ENCODE measurements around the gene CCDC150.
A peak's percentile ranks its signal among the peaks of the same experiment; 100 is the strongest.

CCDC150 gene

GRCh38 chr2:196592911-196593881 is 46.3 kb upstream of the CCDC150 start, which contains the start of gene HECW2:
Gene HECW2, minus strand, starts transcription at chr2:196593554.
- no peak for TF ChIP-seq REST (IDR thresholded peaks at IDR 0.05; ENCODE audit: insufficient read depth in 1 of 2, low read depth in 2 of 2, low read length in 2 of 2)
- peak; percentile 69 for TF ChIP-seq FOXP2 (optimal IDR thresholded peaks at IDR 0.05; ENCODE audit: borderline replicate concordance, extremely low read depth, extremely low read length, insufficient read depth)

- TF ChIP-seq SIN3A (IDR thresholded peaks at IDR 0.05; ENCODE audit: borderline replicate concordance, insufficient read depth, low read length) (no peak), TAF1 (IDR thresholded peaks at IDR 0.05; ENCODE audit: borderline replicate concordance, insufficient read depth, low read length) (no peak)
Measured at GRCh38 chr2:196594158-196594557, 45.4 kb upstream of the CCDC150 start.

DNA sequence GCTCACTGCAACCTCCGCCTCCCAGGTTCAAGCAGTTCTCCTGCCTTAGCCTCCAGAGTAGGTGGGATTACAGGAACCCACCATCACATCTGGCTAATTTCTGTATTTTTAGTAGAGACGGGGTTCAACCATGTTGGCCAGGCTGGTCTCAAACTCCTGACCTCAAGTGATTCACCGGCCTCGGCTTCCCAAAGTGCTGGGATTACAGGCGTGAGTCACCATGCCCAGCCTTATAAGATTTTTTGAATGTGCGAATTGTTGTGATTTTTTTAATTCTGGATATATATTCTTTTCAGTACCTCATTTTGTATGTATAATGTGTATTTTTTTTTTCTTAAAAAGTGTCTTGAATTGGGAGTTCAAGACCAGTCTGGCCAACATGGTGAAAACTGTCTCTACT is 42.0 kb upstream of the CCDC150 start:
- TF ChIP-seq POLR2AphosphoS5 (IDR thresholded peaks at IDR 0.05; ENCODE audit: low read depth, low read length) (no peak), REST (IDR thresholded peaks at IDR 0.05; ENCODE audit: insufficient read depth in 1 of 2, low read depth in 2 of 2, low read length in 2 of 2) (no peak), FOXP2 (optimal IDR thresholded peaks at IDR 0.05; ENCODE audit: borderline replicate concordance, extremely low read depth, extremely low read length, insufficient read depth) (no peak), SIN3A (IDR thresholded peaks at IDR 0.05; ENCODE audit: borderline replicate concordance, insufficient read depth, low read length) (no peak), TAF1 (IDR thresholded peaks at IDR 0.05; ENCODE audit: borderline replicate concordance, insufficient read depth, low read length) (no peak)

DNA sequence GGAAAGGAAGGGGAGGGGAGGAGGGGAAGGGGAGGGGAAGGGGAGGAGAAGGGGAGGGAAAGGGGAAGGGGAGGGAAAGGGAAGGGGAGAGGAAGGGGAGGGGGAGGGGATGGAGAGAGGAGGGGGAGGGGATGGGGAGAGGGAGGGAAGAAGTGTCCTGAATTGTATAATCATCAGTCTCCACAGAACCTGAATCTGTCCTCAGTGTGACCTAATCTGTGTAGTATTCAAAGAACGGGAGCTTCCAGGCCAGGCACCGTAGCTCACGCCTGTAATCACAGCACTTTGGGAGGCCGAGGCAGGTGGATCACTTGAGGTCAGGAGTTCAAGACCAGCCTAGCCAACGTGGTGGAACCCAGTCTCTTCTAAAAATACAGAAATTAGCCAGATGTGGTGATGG is 41.1 kb upstream of the CCDC150 start:
- TF ChIP-seq FOXP2 (optimal IDR thresholded peaks at IDR 0.05; ENCODE audit: borderline replicate concordance, extremely low read depth, extremely low read length, insufficient read depth) (no peak), REST (IDR thresholded peaks at IDR 0.05; ENCODE audit: insufficient read depth in 1 of 2, low read depth in 2 of 2, low read length in 2 of 2) (no peak), TAF1 (IDR thresholded peaks at IDR 0.05; ENCODE audit: borderline replicate concordance, insufficient read depth, low read length) (no peak), POLR2AphosphoS5 (IDR thresholded peaks at IDR 0.05; ENCODE audit: low read depth, low read length) (no peak), SIN3A (IDR thresholded peaks at IDR 0.05; ENCODE audit: borderline replicate concordance, insufficient read depth, low read length) (no peak)

GRCh38 chr2:196598846-196599245 is 40.7 kb upstream of the CCDC150 start:
- TF ChIP-seq REST (IDR thresholded peaks at IDR 0.05; ENCODE audit: insufficient read depth in 1 of 2, low read depth in 2 of 2, low read length in 2 of 2) (no peak), FOXP2 (optimal IDR thresholded peaks at IDR 0.05; ENCODE audit: borderline replicate concordance, extremely low read depth, extremely low read length, insufficient read depth) (no peak), TAF1 (IDR thresholded peaks at IDR 0.05; ENCODE audit: borderline replicate concordance, insufficient read depth, low read length) (no peak), SIN3A (IDR thresholded peaks at IDR 0.05; ENCODE audit: borderline replicate concordance, insufficient read depth, low read length) (no peak), POLR2AphosphoS5 (IDR thresholded peaks at IDR 0.05; ENCODE audit: low read depth, low read length) (no peak)

Measured in PFSK-1 (cell line).